Measurements from ENCODE around the gene KRTAP5-10. TPM values are rescaled to one million over a fixed set of nuclear protein-coding genes. Genes with fewer than 3 reads are reported as not detected.
A peak's percentile ranks its signal among the peaks of the same experiment; 100 is the strongest.
"Not testable (repeated sequence)": the region's sequence is repeated elsewhere in the genome, so short reads cannot be mapped to it uniquely, and the experiment has no call there.

KRTAP5-10 gene
- total RNA-seq, result not detected
- polyA plus RNA-seq, result under 1 TPM; 0.15 to 0.75 TPM
- long read RNA-seq, donor 1, result 0 reads
- long read RNA-seq, donor 2, result 0 reads

GRCh38 chr11:71565263-71565662 lies at the start of gene KRTAP5-10:
Gene KRTAP5-10 (plus strand): TSS chr11:71565563. CDS start chr11:71565588, 25 bp downstream.
- no peak for ATAC-seq (ENCODE audit: low FRiP score)
- Histone ChIP-seq H3K36me3 (ENCODE audit: control insufficient read depth in 1 of 2, insufficient read depth in 2 of 2, low read length in 1 of 2) (no peaks in the 10 kb centered on the region), H3K27me3 (ENCODE audit: control insufficient read depth in 1 of 2, insufficient read depth in 2 of 2, low read length in 1 of 2) (peaks cover 0 to 1% of the 10 kb centered on the region in 2 donors), H3K4me1 (ENCODE audit: control insufficient read depth in 1 of 2, insufficient read depth in 2 of 2, low read length in 2 of 2) (no peaks in the 10 kb centered on the region), H3K9me3 (ENCODE audit: control insufficient read depth, low read length) (no peaks in the 10 kb centered on the region), H3K4me3 (ENCODE audit: low read length in 2 of 2) (no peak within 1 kb of the TSS), H3K27ac (ENCODE audit: low read depth in 1 of 2, low read length in 2 of 2) (no peak within 1 kb of the TSS)
- DNase-seq, result no peak
- 38 to 59% methylated on average over 4 to 5 of the region's 5 CpGs for WGBS, 2 donors
- intact Hi-C loops (cut with DNase I), result no loop called here

- Histone ChIP-seq H3K36me3 (ENCODE audit: control insufficient read depth in 1 of 2, insufficient read depth in 2 of 2, low read length in 1 of 2) (no peaks in the 10 kb centered on the region), H3K9me3 (ENCODE audit: control insufficient read depth, low read length) (no peaks in the 10 kb centered on the region), H3K27ac (ENCODE audit: low read depth in 1 of 2, low read length in 2 of 2) (no peak overlapping the region), H3K4me1 (ENCODE audit: control insufficient read depth in 1 of 2, insufficient read depth in 2 of 2, low read length in 2 of 2) (no peaks in the 10 kb centered on the region), H3K27me3 (ENCODE audit: control insufficient read depth in 1 of 2, insufficient read depth in 2 of 2, low read length in 1 of 2) (no peaks in the 10 kb centered on the region), H3K4me3 (ENCODE audit: low read length in 2 of 2) (no peak overlapping the region)
- WGBS, 2 donors, result 93% methylated on average over 53 to 55 of the region's 55 CpGs
- intact Hi-C loops (cut with DNase I), result no loop called here
- peak in 1 of 2 donors; percentile 71 for DNase-seq
- no peak for ATAC-seq (ENCODE audit: low FRiP score)
These were observed 46.6 kb upstream of the KRTAP5-10 start for GRCh38 chr11:71518506-71519471.

GRCh38 chr11:71519546-71519945 lies 45.8 kb upstream of the KRTAP5-10 start:
- WGBS, 2 donors, result 66% methylated on average over 10 of the region's 10 CpGs
- intact Hi-C loops (cut with DNase I), result no loop called here
- Histone ChIP-seq H3K9me3 (ENCODE audit: control insufficient read depth, low read length) (no peaks in the 10 kb centered on the region), H3K27ac (ENCODE audit: low read depth in 1 of 2, low read length in 2 of 2) (no peak overlapping the region), H3K4me3 (ENCODE audit: low read length in 2 of 2) (no peak overlapping the region), H3K4me1 (ENCODE audit: control insufficient read depth in 1 of 2, insufficient read depth in 2 of 2, low read length in 2 of 2) (no peaks in the 10 kb centered on the region), H3K36me3 (ENCODE audit: control insufficient read depth in 1 of 2, insufficient read depth in 2 of 2, low read length in 1 of 2) (no peaks in the 10 kb centered on the region), H3K27me3 (ENCODE audit: control insufficient read depth in 1 of 2, insufficient read depth in 2 of 2, low read length in 1 of 2) (no peaks in the 10 kb centered on the region)
- ATAC-seq (ENCODE audit: low FRiP score) (no peak), DNase-seq (peak in 1 of 2 donors; percentile 34)

GRCh38 chr11:71525188-71525937 lies 40.0 kb upstream of the KRTAP5-10 start:
- Histone ChIP-seq H3K27ac (ENCODE audit: low read depth in 1 of 2, low read length in 2 of 2) (no peak overlapping the region), H3K9me3 (ENCODE audit: control insufficient read depth, low read length) (peaks cover 2% of the 10 kb centered on the region), H3K4me1 (ENCODE audit: control insufficient read depth in 1 of 2, insufficient read depth in 2 of 2, low read length in 2 of 2) (no peaks in the 10 kb centered on the region), H3K27me3 (ENCODE audit: control insufficient read depth in 1 of 2, insufficient read depth in 2 of 2, low read length in 1 of 2) (no peaks in the 10 kb centered on the region), H3K4me3 (ENCODE audit: low read length in 2 of 2) (no peak overlapping the region), H3K36me3 (ENCODE audit: control insufficient read depth in 1 of 2, insufficient read depth in 2 of 2, low read length in 1 of 2) (no peaks in the 10 kb centered on the region)
- ATAC-seq (ENCODE audit: low FRiP score), result no peak
- peak in 1 of 2 donors; percentile 13 for DNase-seq
- intact Hi-C loops (cut with DNase I), result no loop called here
- 63 to 75% methylated on average over 3 of the region's 3 CpGs for WGBS, 2 donors

- Histone ChIP-seq H3K9me3 (ENCODE audit: control insufficient read depth, low read length) (peaks cover 2% of the 10 kb centered on the region), H3K36me3 (ENCODE audit: control insufficient read depth in 1 of 2, insufficient read depth in 2 of 2, low read length in 1 of 2) (no peaks in the 10 kb centered on the region), H3K27ac (ENCODE audit: low read depth in 1 of 2, low read length in 2 of 2) (no peak overlapping the region), H3K27me3 (ENCODE audit: control insufficient read depth in 1 of 2, insufficient read depth in 2 of 2, low read length in 1 of 2) (no peaks in the 10 kb centered on the region), H3K4me1 (ENCODE audit: control insufficient read depth in 1 of 2, insufficient read depth in 2 of 2, low read length in 2 of 2) (no peaks in the 10 kb centered on the region), H3K4me3 (ENCODE audit: low read length in 2 of 2) (no peak overlapping the region)
- intact Hi-C loops (cut with DNase I), result no loop called here
- 73 to 84% methylated on average over 2 of the region's 2 CpGs for WGBS, 2 donors
- no peak for ATAC-seq (ENCODE audit: low FRiP score)
- peak in 1 of 2 donors; percentile 9 for DNase-seq
These were observed 39.3 kb upstream of the KRTAP5-10 start for GRCh38 chr11:71525938-71526495.

- 63 to 73% methylated on average over 10 of the region's 10 CpGs for WGBS, 2 donors
- peak in 1 of 2 donors; percentile 52 for DNase-seq
- H3K27ac ChIP-seq (ENCODE audit: low read depth in 1 of 2, low read length in 2 of 2); intact Hi-C loops (cut with DNase I); H3K27me3 ChIP-seq (ENCODE audit: control insufficient read depth in 1 of 2, insufficient read depth in 2 of 2, low read length in 1 of 2); H3K4me3 ChIP-seq (ENCODE audit: low read length in 2 of 2); H3K4me1 ChIP-seq (ENCODE audit: control insufficient read depth in 1 of 2, insufficient read depth in 2 of 2, low read length in 2 of 2); ATAC-seq (ENCODE audit: low FRiP score); H3K36me3 ChIP-seq (ENCODE audit: control insufficient read depth in 1 of 2, insufficient read depth in 2 of 2, low read length in 1 of 2); H3K9me3 ChIP-seq (ENCODE audit: control insufficient read depth, low read length): not testable (repeated sequence)
These were observed 38.4 kb upstream of the KRTAP5-10 start, which contains the start of gene KRTAP5-7 for GRCh38 chr11:71526796-71527575. Gene KRTAP5-7 (plus strand): TSS chr11:71527267. CDS start chr11:71527301, 34 bp downstream.

- H3K9me3 ChIP-seq (ENCODE audit: control insufficient read depth, low read length), result peaks cover 2% of the 10 kb centered on the region
- H3K36me3 ChIP-seq (ENCODE audit: control insufficient read depth in 1 of 2, insufficient read depth in 2 of 2, low read length in 1 of 2), result no peaks in the 10 kb centered on the region
- H3K4me1 ChIP-seq (ENCODE audit: control insufficient read depth in 1 of 2, insufficient read depth in 2 of 2, low read length in 2 of 2), result no peaks in the 10 kb centered on the region
- H3K4me3 ChIP-seq (ENCODE audit: low read length in 2 of 2), result no peak overlapping the region
- WGBS, 2 donors, result 73 to 81% methylated on average over 6 of the region's 6 CpGs
- ATAC-seq (ENCODE audit: low FRiP score) (no peak), DNase-seq (peak in 1 of 2 donors; percentile 19)
- no peaks in the 10 kb centered on the region for H3K27me3 ChIP-seq (ENCODE audit: control insufficient read depth in 1 of 2, insufficient read depth in 2 of 2, low read length in 1 of 2)
- intact Hi-C loops (cut with DNase I), result no loop called here
- no peak overlapping the region for H3K27ac ChIP-seq (ENCODE audit: low read depth in 1 of 2, low read length in 2 of 2)
These were observed 37.7 kb upstream of the KRTAP5-10 start for GRCh38 chr11:71527576-71528210.
